H1 (cell line): ENCODE measurements around the gene IKZF1. TPM values are rescaled to one million over a fixed set of nuclear protein-coding genes. Genes with fewer than 3 reads are reported as not detected.

Source experiments
- CTCF ChIA-PET: fragments of 300-600 bp; sonication (Branson Sonifier 250); formaldehyde crosslinking; loops from one replicate; lab custom pipeline; 2021; ENCODE audit not compliant: partially characterized antibody; lab: Charles Lee
- POLR2A ChIA-PET: fragments of 300-600 bp; sonication (Branson Sonifier 250); formaldehyde crosslinking; loops from one replicate; lab custom pipeline; 2021; ENCODE audit warnings: inconsistent platforms; ENCODE audit not compliant: partially characterized antibody; lab: Charles Lee
- DNase-seq, 2 experiments: peaks; one replicate each; pipeline versions ENCODE4 v3.0.0 to v3.0.0-alpha.2; 2010 to 2022; ENCODE audit warnings: low spot score in 2 of 2, low read depth in 1 of 2, mixed read lengths in 1 of 2
- FAIRE-seq: peaks from 2 replicates; lab custom pipeline; 2011; peaks lifted over from hg19 to GRCh38; lab: Jason Lieb, UNC
- H2AFZ ChIP-seq: 2 replicates; pipeline ENCODE4 v1.8.1; 2012; ENCODE audit warnings: low read length, inconsistent platforms
- H2AK5ac ChIP-seq: 2 replicates; pipeline ENCODE4 v1.6.1; 2013; ENCODE audit warnings: low read depth, low read length
- H2BK120ac ChIP-seq: replicated peaks from 2 replicates; pipeline ENCODE3; 2013; ENCODE audit warnings: low read depth, low read length, inconsistent platforms
- H2BK12ac ChIP-seq: 2 replicates; pipeline ENCODE4 v1.6.1; 2013; ENCODE audit warnings: low read depth, low read length
- H2BK15ac ChIP-seq: 2 replicates; pipeline ENCODE4 v1.6.1; 2013; ENCODE audit warnings: low read length
- H2BK20ac ChIP-seq: 2 replicates; pipeline ENCODE4 v1.6.1; 2013; ENCODE audit warnings: low read length
- H2BK5ac ChIP-seq: 2 replicates; pipeline ENCODE4 v1.6.1; 2013; ENCODE audit warnings: low read depth, low read length
- H3K14ac ChIP-seq: 2 replicates; pipeline ENCODE4 v1.6.1; 2013; ENCODE audit warnings: inconsistent platforms; ENCODE audit not compliant: insufficient read length
- H3K18ac ChIP-seq: 2 replicates; pipeline ENCODE4 v1.6.1; 2013; ENCODE audit warnings: low read length; ENCODE audit errors: extremely low read depth
- H3K23ac ChIP-seq: 2 replicates; pipeline ENCODE4 v1.6.1; 2013; ENCODE audit warnings: inconsistent platforms; ENCODE audit not compliant: insufficient read length
- H3K23me2 ChIP-seq: 2 replicates; pipeline ENCODE4 v1.6.1; 2013; ENCODE audit warnings: low read depth, low read length
- H3K27ac ChIP-seq: 2 replicates; pipeline ENCODE4 v1.6.1; 2011; ENCODE audit warnings: low read depth, low read length, inconsistent platforms
- H3K27me3 ChIP-seq, 4 experiments: replicated peaks in 1 of 4; 1 replicate in 1 of 4; 2 replicates in 3 of 4; pipeline versions ENCODE4 v1.6.1 to v1.8.1; 2011 to 2013; ENCODE audit warnings: low read length in 3 of 4, mild to moderate bottlenecking in 3 of 4, inconsistent platforms in 2 of 4, mixed read lengths in 2 of 4, moderate library complexity in 1 of 4; ENCODE audit not compliant: control insufficient read depth in 3 of 4, insufficient read depth in 3 of 4; ENCODE audit errors: extremely low read depth in 1 of 4
- H3K36me3 ChIP-seq, 4 experiments: 2 replicates each; pipeline versions ENCODE4 v1.6.1 to v1.8.1; 2011 to 2013; ENCODE audit warnings: mild to moderate bottlenecking in 4 of 4, low read length in 3 of 4, moderate library complexity in 2 of 4, control low read depth in 1 of 4, inconsistent platforms in 1 of 4; ENCODE audit not compliant: insufficient read depth in 4 of 4, control insufficient read depth in 2 of 4
- H3K4ac ChIP-seq: replicated peaks from 2 replicates; pipeline ENCODE3; 2013; ENCODE audit warnings: low read length, low read depth, mixed read lengths, inconsistent platforms; ENCODE audit not compliant: insufficient read length
- H3K4me1 ChIP-seq, 4 experiments: replicated peaks in 1 of 4; 1 replicate in 1 of 4; 2 replicates in 3 of 4; pipeline versions ENCODE4 v1.6.1 to v1.8.1; 2011 to 2013; ENCODE audit warnings: low read length in 3 of 4, inconsistent platforms in 2 of 4, mixed read lengths in 1 of 4; ENCODE audit not compliant: insufficient read depth in 4 of 4, control insufficient read depth in 3 of 4
- H3K4me2 ChIP-seq, 2 experiments: 2 replicates each; pipeline versions ENCODE4 v1.6.1 to v1.8.1; 2011 to 2013; ENCODE audit warnings: low read depth in 2 of 2, low read length in 2 of 2, control low read depth in 1 of 2, inconsistent platforms in 1 of 2, mild to moderate bottlenecking in 1 of 2; ENCODE audit not compliant: insufficient read depth in 1 of 2
- H3K4me3 ChIP-seq, 4 experiments: fragments of 200-600, 300-600 bp in 1 of 4; sonication (generic), shearing (Covaris generic), sonication (Bioruptor Twin) in 1 of 4; 2 replicates each; pipeline versions ENCODE4 v1.5.1 to v1.8.1; 2011 to 2016; ENCODE audit warnings: low read length in 4 of 4, low read depth in 3 of 4, control low read depth in 2 of 4, inconsistent platforms in 2 of 4, mild to moderate bottlenecking in 2 of 4, mixed read lengths in 1 of 4, moderate library complexity in 1 of 4; ENCODE audit not compliant: insufficient read depth in 2 of 4; ENCODE audit errors: extremely low read depth in 1 of 4
- H3K56ac ChIP-seq: replicated peaks from 2 replicates; pipeline ENCODE3; 2013; ENCODE audit warnings: low read depth, mild to moderate bottlenecking, mixed read lengths, low read length, inconsistent platforms; ENCODE audit not compliant: insufficient read length
- H3K79me1 ChIP-seq: 2 replicates; pipeline ENCODE4 v1.6.1; 2013; ENCODE audit warnings: low read depth, low read length, control low read depth
- H3K79me2 ChIP-seq, 2 experiments: 2 replicates each; pipeline versions ENCODE4 v1.6.1 to v1.8.1; 2012 to 2013; ENCODE audit warnings: low read length in 2 of 2, mild to moderate bottlenecking in 2 of 2, inconsistent platforms in 1 of 2; ENCODE audit not compliant: insufficient read depth in 2 of 2, control insufficient read depth in 1 of 2
- H3K9ac ChIP-seq, 4 experiments: replicated peaks in 1 of 4; 1 replicate in 1 of 4; 2 replicates in 3 of 4; pipeline versions ENCODE4 v1.6.1 to v1.8.1; 2011 to 2013; ENCODE audit warnings: low read depth in 3 of 4, low read length in 3 of 4, control low read depth in 2 of 4, mild to moderate bottlenecking in 2 of 4, moderate library complexity in 2 of 4, inconsistent platforms in 1 of 4; ENCODE audit errors: extremely low read depth in 1 of 4
- H3K9me3 ChIP-seq, 2 experiments: 2 replicates each; pipeline versions ENCODE4 v1.6.1 to v1.8.1; 2012 to 2013; ENCODE audit warnings: mild to moderate bottlenecking in 2 of 2, moderate library complexity in 2 of 2, control low read depth in 1 of 2, inconsistent platforms in 1 of 2, low read depth in 1 of 2, low read length in 1 of 2, mixed read lengths in 1 of 2; ENCODE audit not compliant: insufficient read depth in 2 of 2
- H4K20me1 ChIP-seq, 2 experiments: replicated peaks in 1 of 2; 2 replicates each; pipeline versions ENCODE3 to v1.8.1; 2011 to 2013; ENCODE audit warnings: inconsistent platforms in 2 of 2, low read length in 2 of 2, mild to moderate bottlenecking in 1 of 2; ENCODE audit not compliant: insufficient read depth in 2 of 2, control insufficient read depth in 1 of 2
- H4K5ac ChIP-seq: 2 replicates; pipeline ENCODE4 v1.6.1; 2013; ENCODE audit warnings: low read length, low read depth, mixed read lengths, inconsistent platforms; ENCODE audit not compliant: insufficient read length
- H4K8ac ChIP-seq: 2 replicates; pipeline ENCODE4 v1.8.0; 2013; ENCODE audit warnings: mild to moderate bottlenecking, moderate library complexity, low read length, inconsistent platforms; ENCODE audit not compliant: insufficient read depth; ENCODE audit errors: extremely low read depth
- H4K91ac ChIP-seq: replicated peaks from 2 replicates; pipeline ENCODE3; 2013; ENCODE audit warnings: low read length, mixed read lengths, inconsistent platforms; ENCODE audit not compliant: insufficient read length
- CEBPB ChIP-seq: IDR thresholded peaks from 2 replicates; pipeline ENCODE4 v1.6.1; 2012; ENCODE audit warnings: low read depth, low read length
- CHD1 ChIP-seq: IDR thresholded peaks from 2 replicates; pipeline ENCODE4 v1.6.1; 2012; ENCODE audit warnings: low read depth, low read length, improper control_type of control experiment
- FOSL1 ChIP-seq: IDR thresholded peaks from 2 replicates; pipeline ENCODE4 v1.6.1; 2011; ENCODE audit warnings: mild to moderate bottlenecking, low read depth, low read length, moderate library complexity; ENCODE audit not compliant: insufficient read depth
- RAD21 ChIP-seq, 2 experiments: IDR thresholded peaks in 1 of 2; conservative IDR thresholded peaks in 1 of 2; 2 replicates each; pipeline ENCODE4 v1.6.1; 2011; ENCODE audit warnings: low read depth in 2 of 2, low read length in 2 of 2, improper control_type of control experiment in 1 of 2, inconsistent platforms in 1 of 2, mild to moderate bottlenecking in 1 of 2, moderate library complexity in 1 of 2
- SP2 ChIP-seq: IDR thresholded peaks from 2 replicates; pipeline ENCODE4 v1.6.1; 2012; ENCODE audit warnings: mild to moderate bottlenecking, low read length, inconsistent platforms
- polyA plus RNA-seq, 7 experiments: library from polyadenylated mRNA; depleted of rRNA in 3 of 7; stranded (reverse) in 5 of 7; unstranded in 2 of 7; fragments of >200 nt in 5 of 7; fragments of 200-250 nt in 2 of 7; gene quantifications; 1 replicate in 5 of 7; 2 replicates in 1 of 7; 4 replicates in 1 of 7; pipeline versions ENCODE4 v1.2.1 to v1.2.3, GENCODE V29; 2011 to 2013; ENCODE audit warnings: missing spikeins in 2 of 7, mixed read lengths in 2 of 7
- total RNA-seq: library from RNA; stranded (reverse); fragmentation: NEBNext Ultra II Directional; extraction: Animal tissue kit (Norgen Biotek cat#: 25700); gene quantifications from 2 replicates; pipeline ENCODE4 v1.2.1, GENCODE V29; 2021

Gene IKZF1
- total and polyA plus RNA-seq, 2 of the 8 experiments (the other 6 are each of a cell fraction or from before 2014, with no cell fraction given) = 0.74 to 1.5 TPM

GRCh38 chr7:50292165-50292757, 12.3 kb upstream of the IKZF1 start:
- Histone ChIP-seq H3K14ac (no peak overlapping the region), H2BK15ac (no peak overlapping the region), H3K4me1 (no peaks in the 10 kb centered on the region), H2BK5ac (no peak overlapping the region), H3K27me3 (no peaks in the 10 kb centered on the region), H3K9me3 (no peaks in the 10 kb centered on the region), H3K79me1 (no peaks in the 10 kb centered on the region), H3K4me3 (no peak overlapping the region), H2AK5ac (no peak overlapping the region), H4K20me1 (no peaks in the 10 kb centered on the region), H3K4me2 (no peak overlapping the region), H2BK12ac (no peak overlapping the region), H2AFZ (no peak overlapping the region), H3K23me2 (no peaks in the 10 kb centered on the region), H3K36me3 (no peaks in the 10 kb centered on the region), H2BK20ac (no peak overlapping the region), H3K56ac (no peak overlapping the region), H3K23ac (no peak overlapping the region), H4K8ac (no peak overlapping the region), H4K5ac (no peak overlapping the region), H2BK120ac (no peak overlapping the region), H4K91ac (no peak overlapping the region), H3K9ac (no peak overlapping the region), H3K4ac (no peak overlapping the region), H3K18ac (no peak overlapping the region), H3K27ac (no peak overlapping the region), H3K79me2 (no peaks in the 10 kb centered on the region)
- ChIA-PET CTCF (no interaction called here), POLR2A (no interaction called here)
- TF ChIP-seq CHD1 (no peak), RAD21 (IDR thresholded peaks at IDR 0.05 in 1 of 2, conservative IDR thresholded peaks at IDR 0.05 in 1 of 2; ENCODE audit: low read depth in 2 of 2, low read length in 2 of 2) (no peak), SP2 (no peak), FOSL1 (no peak), CEBPB (no peak)
- DNase-seq (no peak), FAIRE-seq (no peak)
